Measurements from ENCODE around the gene NARS2.

Gene NARS2

GRCh38 chr11:78588517-78588916 is 13.9 kb upstream of the NARS2 start:
- TF ChIP-seq CTCF (IDR thresholded peaks at IDR 0.05; ENCODE audit: low read depth, low read length): no peak
- no peak for DNase-seq (ENCODE audit: extremely low read depth, low read depth)

GRCh38 chr11:78587446-78587845 is 12.8 kb upstream of the NARS2 start:
- no peak for TF ChIP-seq CTCF (IDR thresholded peaks at IDR 0.05; ENCODE audit: low read depth, low read length)
- no peak for DNase-seq (ENCODE audit: extremely low read depth, low read depth)

GRCh38 chr11:78586452-78587046 is 11.9 kb upstream of the NARS2 start:
- peak; percentile 33 for TF ChIP-seq CTCF (IDR thresholded peaks at IDR 0.05; ENCODE audit: low read depth, low read length)
- no peak for DNase-seq (ENCODE audit: extremely low read depth, low read depth)

DNA sequence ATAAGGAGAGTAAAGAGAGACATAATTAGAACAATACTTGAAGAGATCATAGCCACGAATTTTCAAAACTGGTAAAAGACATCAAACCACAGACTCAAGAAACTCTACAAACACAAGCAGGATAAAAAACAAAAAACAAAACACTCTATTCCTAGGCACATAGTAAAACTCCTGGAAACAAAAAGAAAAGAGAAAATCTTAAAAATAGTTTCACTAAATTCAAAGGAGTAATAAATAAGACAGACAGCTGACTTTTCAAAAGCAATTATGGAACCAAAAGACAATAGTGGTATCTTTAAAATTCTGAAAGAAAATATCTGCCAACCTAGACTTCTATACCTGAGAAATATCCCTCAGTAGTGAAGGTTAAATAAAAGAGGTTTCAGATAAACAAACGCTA is 9.2 kb upstream of the NARS2 start:
- no peak for DNase-seq (ENCODE audit: extremely low read depth, low read depth)
- TF ChIP-seq CTCF (IDR thresholded peaks at IDR 0.05; ENCODE audit: low read depth, low read length): no peak

GRCh38 chr11:78577495-78577894 is 2.8 kb upstream of the NARS2 start:
- no peak for DNase-seq (ENCODE audit: extremely low read depth, low read depth)
- TF ChIP-seq CTCF (IDR thresholded peaks at IDR 0.05; ENCODE audit: low read depth, low read length): no peak

GRCh38 chr11:78576549-78577097 is 2.0 kb upstream of the NARS2 start:
- DNase-seq (ENCODE audit: extremely low read depth, low read depth): no peak
- TF ChIP-seq CTCF (IDR thresholded peaks at IDR 0.05; ENCODE audit: low read depth, low read length): no peak

GRCh38 chr11:78575478-78575877 is 814 bp upstream of the NARS2 start:
- no peak for TF ChIP-seq CTCF (IDR thresholded peaks at IDR 0.05; ENCODE audit: low read depth, low read length)
- no peak for DNase-seq (ENCODE audit: extremely low read depth, low read depth)

Measured in AG09319 (cell line).